Stimulated activated CD4-positive, alpha-beta T cell treated with anti-CD3 and anti-CD28 coated beads, Interleukin-15, amount 100 ng/mL, for 24 hours (primary cell): ENCODE measurements around the gene PRKX.
"Not testable (repeated sequence)": the region's sequence is repeated elsewhere in the genome, so short reads cannot be mapped to it uniquely, and the experiment has no call there.

ENCODE experiments used
- DNase-seq: peaks from one replicate; pipeline ENCODE4 v3.0.0-alpha.2; 2020

PRKX gene

DNA sequence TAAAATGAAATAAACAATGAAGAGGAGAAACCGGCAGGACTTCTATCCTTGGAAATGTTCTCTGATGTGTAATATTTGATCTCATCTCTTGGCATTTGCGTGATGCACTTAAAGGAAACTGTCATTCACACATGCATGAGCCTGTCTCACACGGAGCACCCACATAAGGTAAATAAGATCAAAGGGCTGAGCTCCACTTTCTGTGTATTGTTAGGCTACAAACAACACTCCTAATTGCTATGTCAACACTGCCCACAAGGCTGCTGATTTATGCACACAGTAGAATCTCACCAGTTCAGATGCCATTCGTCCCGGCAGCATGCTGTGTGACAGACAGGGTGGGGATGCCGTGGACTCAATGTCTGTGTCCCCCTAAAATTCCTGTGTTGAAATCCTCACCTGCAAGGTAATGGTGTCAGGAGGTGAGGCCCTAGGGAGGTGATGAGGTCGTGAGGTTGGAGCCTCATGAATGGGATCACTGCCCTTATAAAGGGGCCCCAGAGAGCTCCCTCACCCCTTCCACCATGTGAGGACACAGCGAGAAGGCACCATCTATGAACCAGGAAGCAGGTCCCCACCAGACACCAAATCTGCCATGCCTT lies 5.7 kb downstream of the PRKX start:
- DNase-seq = not testable (repeated sequence)

- DNase-seq = no peak
Observed at GRCh38 chrX:3706481-3706880, 7.0 kb downstream of the PRKX start.

GRCh38 chrX:3703251-3703650 lies 10.2 kb downstream of the PRKX start:
- DNase-seq = not testable (repeated sequence)

DNA sequence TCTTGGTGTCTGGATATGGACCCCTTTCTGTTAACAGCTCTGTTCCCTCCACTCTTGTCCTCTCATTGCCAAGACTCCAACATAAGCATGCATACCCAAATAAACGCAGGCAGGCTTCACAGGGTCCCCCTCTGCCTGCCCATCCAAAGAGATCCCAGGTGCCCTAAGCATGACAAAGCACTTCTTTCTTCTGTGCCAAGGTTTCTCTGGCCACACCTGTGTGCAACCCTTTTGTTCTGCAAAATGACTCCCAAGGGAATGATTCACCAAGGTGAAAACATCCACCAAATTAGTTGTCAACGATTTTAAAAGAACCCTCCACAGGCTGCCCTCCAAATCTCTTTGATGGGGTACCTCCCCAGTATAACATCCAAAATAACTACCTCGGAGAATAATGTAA lies 11.4 kb downstream of the PRKX start:
- not testable (repeated sequence) for DNase-seq

DNA sequence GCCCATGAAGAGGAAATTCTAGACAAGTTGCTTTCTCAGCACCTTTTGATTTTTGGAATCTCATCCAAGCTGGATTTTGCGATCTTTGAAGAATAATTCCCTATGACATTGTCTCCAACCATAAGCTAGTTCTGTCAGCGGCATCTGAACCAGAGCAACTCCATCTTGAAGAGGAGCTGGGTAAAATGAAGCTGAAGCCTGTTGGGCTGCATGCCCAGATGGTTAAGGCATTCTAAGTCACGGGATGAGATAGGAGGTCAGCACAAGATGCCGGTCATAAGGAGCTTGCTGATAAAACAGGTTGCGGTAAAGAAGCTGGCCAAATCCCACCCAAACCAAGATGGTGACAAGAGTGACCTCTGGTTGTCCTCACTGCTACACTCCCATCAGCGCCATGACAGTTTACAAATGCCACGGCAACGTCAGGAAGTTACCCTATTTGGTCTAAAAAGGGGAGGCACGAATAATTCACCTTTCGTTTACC lies 12.0 kb downstream of the PRKX start:
- DNase-seq = not testable (repeated sequence)

- no peak for DNase-seq
Observed at GRCh38 chrX:3699821-3700381, 13.5 kb downstream of the PRKX start.

GRCh38 chrX:3697701-3698279 lies 15.7 kb downstream of the PRKX start:
- DNase-seq = no peak

- no peak for DNase-seq
Observed at GRCh38 chrX:3697220-3697684, 16.2 kb downstream of the PRKX start.

DNA sequence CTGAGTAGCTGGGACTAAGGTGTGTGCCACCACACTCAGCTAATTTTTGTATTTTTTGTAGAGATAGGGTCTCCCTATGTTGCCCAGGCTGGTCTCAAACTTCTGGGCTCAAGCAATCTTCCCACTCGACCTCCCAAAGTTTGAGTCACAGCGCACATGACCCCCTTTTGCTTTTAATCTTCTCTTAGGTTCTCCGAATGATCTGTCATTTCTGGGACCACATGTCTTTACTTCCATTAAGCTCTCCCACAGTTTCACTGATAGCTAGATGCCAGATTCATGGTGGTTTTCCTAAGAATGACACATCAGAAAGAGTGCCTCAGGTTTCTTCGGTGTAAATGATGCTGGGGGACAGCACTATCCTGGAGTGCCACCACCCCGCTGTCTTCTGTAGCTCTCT lies 17.9 kb downstream of the PRKX start:
- DNase-seq = no peak

- DNase-seq = no peak
Observed at GRCh38 chrX:3690140-3690539, 23.3 kb downstream of the PRKX start.

DNA sequence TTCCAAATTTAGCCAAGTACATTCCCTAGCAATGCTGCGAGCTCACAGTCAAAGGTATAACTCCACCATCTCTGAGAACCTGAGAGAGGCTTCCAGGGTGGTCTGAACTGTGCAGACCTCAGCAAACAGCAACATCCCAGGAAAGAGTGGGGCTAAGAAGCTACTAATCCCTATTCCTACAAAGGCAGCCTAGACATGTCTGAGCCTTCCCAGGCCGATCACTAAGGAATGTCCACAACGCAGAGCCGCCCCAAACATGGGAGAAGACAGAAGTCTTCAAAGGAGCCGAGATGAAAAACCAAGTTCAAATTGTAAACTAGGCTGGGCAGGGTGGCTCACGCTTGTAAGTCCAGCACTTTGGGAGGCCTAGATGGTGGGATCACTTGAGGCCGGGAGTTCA lies 30.2 kb downstream of the PRKX start:
- DNase-seq = not testable (repeated sequence)

- DNase-seq = no peak
Observed at GRCh38 chrX:3680459-3680858, 33.0 kb downstream of the PRKX start.

DNA sequence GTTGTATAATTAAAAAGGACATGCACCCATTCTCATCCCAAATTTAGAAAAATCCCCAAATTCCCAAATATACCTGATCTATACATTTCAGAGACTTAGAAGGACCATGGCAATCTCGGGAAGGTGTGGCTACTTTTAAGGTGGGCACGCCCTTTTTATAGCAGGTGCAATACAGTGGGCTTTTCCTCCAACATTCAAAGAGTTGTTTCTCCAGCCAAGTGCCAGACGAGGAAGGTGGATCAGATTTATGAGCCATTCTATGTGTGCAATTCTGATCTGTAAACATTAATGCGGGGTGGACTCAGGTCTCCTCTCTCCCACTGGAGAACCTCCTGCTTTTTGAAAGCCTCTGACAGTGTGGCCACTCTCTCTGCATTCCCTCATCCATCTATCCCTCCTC lies 33.8 kb downstream of the PRKX start:
- DNase-seq = no peak

DNA sequence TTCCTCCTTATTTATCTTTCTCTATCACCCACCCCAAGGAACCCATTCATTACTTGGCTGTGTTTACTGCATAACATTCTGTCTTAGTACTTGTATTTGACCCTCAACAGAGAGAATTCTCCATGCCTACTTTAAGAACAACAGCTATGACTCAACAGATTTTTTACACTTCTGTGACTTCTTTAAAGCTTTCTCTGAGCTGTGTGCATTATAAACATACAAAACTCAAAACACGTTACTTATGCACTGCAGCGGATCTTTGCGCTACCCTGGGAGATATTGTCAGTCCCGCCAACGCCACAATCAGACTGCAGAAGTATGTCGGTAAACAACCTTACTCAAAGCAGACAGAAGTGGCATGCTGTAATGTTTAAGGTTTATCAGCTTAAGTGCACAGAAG lies 35.1 kb downstream of the PRKX start:
- no peak for DNase-seq

GRCh38 chrX:3674881-3675280 lies 38.6 kb downstream of the PRKX start:
- no peak for DNase-seq

GRCh38 chrX:3669841-3670475 lies 43.5 kb downstream of the PRKX start:
- no peak for DNase-seq

- no peak for DNase-seq
Observed at GRCh38 chrX:3666975-3667374, 46.5 kb downstream of the PRKX start.

DNA sequence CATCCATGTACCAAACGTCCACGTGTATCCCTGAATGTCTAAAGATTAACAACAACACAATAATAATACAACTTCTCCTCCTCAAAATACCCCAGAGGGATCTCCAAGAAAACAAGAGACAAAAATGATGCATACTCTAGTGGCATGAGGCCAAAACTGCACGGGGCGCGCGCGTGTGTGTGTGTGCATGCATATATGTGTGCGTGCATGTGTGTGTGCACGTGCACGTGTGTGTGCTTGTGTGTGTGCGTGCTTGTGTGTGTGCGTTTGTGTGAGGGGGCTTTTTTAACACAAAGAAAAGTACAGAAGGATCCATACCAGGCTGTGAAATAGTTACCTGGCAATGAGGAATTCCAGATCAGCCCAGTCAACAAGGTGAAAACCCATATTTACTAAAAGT lies 48.5 kb downstream of the PRKX start:
- no peak for DNase-seq

DNA sequence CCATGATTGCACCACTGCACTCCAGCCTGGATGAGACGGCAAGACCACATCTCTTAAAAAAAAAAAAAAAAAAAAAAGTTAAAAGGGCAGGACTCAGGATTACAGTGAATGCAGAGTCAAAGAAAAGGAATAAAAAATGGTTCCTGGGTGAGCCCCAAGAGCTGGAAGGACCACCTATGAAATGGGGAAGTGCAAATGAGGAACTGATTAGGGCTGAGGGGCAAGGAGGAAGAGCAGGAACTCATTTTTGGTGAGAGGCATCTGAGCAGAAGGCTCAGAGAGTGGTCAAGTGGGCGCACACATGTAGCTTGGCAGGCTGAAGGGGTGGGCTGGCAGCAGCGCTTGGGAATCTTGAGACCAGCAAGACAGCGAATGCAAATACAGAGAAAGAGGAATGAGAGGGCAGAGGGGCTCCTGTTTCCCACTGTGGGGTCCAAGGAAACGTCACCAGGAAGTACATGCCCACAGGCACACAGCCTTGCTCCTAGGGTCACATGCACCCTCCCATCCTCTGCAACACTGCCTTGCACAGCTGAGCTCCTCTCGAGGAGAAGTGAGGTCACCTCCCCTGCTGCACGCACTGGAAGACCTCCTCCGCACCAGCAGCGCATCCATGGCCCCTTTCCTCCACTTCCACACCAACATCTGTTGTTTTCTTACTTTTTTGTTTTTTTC lies 49.7 kb downstream of the PRKX start:
- not testable (repeated sequence) for DNase-seq

GRCh38 chrX:3659761-3660160 lies 53.7 kb downstream of the PRKX start:
- no peak for DNase-seq

GRCh38 chrX:3655181-3655580 lies 58.3 kb downstream of the PRKX start:
- DNase-seq = no peak

DNA sequence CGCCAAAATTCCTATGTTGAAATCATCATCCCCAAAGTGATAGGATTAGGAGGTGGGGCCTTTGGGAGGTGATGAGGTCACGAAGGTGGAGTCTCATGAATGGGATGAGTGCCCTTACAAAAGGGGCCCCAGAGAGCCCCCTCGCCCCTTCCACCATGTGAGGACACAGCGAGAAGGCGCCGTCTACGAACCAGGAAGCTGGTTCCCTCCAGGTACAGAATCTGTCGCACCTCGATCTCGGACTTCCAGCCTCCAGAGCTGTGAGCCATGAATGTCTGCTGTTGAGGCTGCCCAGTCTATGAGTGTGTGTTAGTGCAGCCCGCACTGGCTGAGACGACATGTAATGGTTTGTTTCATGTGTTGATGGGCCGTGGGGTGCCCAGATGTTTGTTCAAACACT lies 60.3 kb downstream of the PRKX start:
- no peak for DNase-seq

DNA sequence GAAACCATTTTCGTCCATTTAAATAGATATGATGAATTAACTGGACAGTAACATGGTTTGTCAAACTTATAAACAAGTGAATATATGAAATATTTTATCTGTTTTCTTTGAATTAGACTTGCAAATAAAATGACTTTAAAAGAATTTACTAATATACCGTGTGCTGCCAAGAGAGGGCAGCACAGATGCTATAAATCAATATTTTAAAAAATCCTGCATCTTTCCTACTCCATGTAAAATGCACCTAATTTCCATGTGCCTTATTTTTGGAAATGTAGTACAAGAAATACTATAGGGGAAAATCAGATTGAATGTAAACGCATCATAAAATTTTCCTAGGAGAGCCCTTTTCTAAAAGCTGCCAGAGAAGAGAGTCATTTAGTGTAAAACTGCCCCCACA lies 62.2 kb downstream of the PRKX start:
- DNase-seq = no peak

DNA sequence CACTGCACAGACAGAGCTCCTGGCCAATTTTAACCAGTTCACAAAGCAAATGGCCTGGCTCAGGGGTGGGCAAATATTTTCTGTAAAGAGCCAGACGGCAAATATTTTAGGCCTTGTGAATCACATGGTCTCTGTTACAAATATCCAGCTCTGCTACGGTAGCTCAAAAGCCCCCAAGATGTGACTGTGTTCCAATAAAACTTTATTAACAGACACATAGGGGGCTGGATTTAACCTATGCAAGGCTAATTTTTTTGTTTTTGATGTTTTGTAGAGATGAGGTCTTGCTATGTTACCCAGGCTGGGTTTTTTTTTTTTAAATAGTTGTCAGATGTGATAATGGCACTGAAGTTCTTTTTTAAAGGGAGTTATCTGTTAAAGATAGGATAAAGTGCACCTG lies 65.4 kb downstream of the PRKX start:
- no peak for DNase-seq
